Measurements from ENCODE around the gene MPPED2. TPM values are rescaled to one million over a fixed set of nuclear protein-coding genes. Genes with fewer than 3 reads are reported as not detected.
A peak's percentile ranks its signal among the peaks of the same experiment; 100 is the strongest.

MPPED2 gene
- total and polyA plus RNA-seq, 8 donors = 0.12 to 10.3 (median 2.5) TPM

DNA sequence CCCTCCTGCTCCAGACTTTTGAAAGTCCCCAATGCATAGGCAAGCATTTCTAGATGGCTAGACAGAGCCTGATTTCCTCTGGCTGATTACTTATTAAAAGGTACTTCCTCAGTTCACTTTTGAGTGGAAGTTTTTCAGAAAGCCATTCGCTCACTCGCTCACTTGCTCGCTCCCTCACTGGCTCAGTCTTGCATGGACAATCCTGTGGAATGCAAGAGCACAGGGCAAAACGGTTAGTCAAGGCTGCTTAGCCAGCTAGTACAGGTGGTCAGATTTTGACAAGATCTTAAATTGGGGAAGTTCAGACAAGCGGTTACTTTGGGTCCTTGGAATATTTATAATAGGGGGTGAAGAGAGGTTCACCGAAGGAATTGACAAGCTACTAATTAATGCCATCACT is 162.3 kb downstream of the MPPED2 start:
- WGBS, 5 donors = 82 to 88% (median 83%) methylated on average over 6 of the region's 6 CpGs
- no peak for DNase-seq

DNA sequence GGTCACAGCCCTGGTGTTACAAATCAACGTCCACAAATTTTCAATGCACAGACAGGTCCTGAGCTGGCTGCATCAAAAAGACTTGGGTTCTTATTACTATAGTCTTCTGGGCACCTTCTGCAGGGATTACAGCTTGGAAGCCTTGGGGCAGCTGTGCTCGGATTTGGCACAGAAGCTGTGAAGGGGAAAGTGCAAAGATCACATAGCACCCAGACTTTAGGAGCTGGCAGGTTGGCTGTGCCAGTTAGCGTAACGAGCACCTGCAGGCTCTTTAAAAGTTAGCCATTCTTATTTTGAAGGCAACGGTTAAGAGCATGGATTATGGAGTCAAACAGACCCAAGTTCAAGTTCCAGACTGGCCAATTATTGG is 162.9 kb downstream of the MPPED2 start:
- TF ChIP-seq POLR2A (IDR thresholded peaks at IDR 0.05) (no peak), POLR2AphosphoS5 (IDR thresholded peaks at IDR 0.05) (no peak), EP300 (IDR thresholded peaks at IDR 0.05) (no peak)
- TF ChIP-seq, protein P1, sequence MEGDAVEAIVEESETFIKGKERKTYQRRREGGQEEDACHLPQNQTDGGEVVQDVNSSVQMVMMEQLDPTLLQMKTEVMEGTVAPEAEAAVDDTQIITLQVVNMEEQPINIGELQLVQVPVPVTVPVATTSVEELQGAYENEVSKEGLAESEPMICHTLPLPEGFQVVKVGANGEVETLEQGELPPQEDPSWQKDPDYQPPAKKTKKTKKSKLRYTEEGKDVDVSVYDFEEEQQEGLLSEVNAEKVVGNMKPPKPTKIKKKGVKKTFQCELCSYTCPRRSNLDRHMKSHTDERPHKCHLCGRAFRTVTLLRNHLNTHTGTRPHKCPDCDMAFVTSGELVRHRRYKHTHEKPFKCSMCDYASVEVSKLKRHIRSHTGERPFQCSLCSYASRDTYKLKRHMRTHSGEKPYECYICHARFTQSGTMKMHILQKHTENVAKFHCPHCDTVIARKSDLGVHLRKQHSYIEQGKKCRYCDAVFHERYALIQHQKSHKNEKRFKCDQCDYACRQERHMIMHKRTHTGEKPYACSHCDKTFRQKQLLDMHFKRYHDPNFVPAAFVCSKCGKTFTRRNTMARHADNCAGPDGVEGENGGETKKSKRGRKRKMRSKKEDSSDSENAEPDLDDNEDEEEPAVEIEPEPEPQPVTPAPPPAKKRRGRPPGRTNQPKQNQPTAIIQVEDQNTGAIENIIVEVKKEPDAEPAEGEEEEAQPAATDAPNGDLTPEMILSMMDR (IDR thresholded peaks at IDR 0.05) = no peak
- H3K4me1 ChIP-seq = peaks cover 10 to 28% (median 13%) of the 10 kb centered on the region in 4 donors
- H3K9me3 ChIP-seq = no peaks in the 10 kb centered on the region
- H3K4me3 ChIP-seq = no peak overlapping the region
- H3K27ac ChIP-seq = peak overlapping the region in 2 of 5 donors; percentile 1 to 47
- intact Hi-C loops (cut with DNase I; ENCODE audit: low total_unique reads) = no loop called here
- no peak for DNase-seq
- H3K36me3 ChIP-seq = no peaks in the 10 kb centered on the region
- H3K27me3 ChIP-seq = no peaks in the 10 kb centered on the region
- WGBS, 5 donors = 30 to 41% (median 32%) methylated on average over 5 of the region's 5 CpGs

More for the DNA sequence above, 162.3 kb downstream of the MPPED2 start:
- H3K27ac ChIP-seq = no peak overlapping the region
- H3K27me3 ChIP-seq = no peaks in the 10 kb centered on the region
- H3K9me3 ChIP-seq = no peaks in the 10 kb centered on the region
- intact Hi-C loops (cut with DNase I; ENCODE audit: low total_unique reads) = no loop called here
- no peaks in the 10 kb centered on the region for H3K36me3 ChIP-seq
- H3K4me3 ChIP-seq = no peak overlapping the region
- no peak for TF ChIP-seq POLR2A (IDR thresholded peaks at IDR 0.05)
- no peak for TF ChIP-seq EP300 (IDR thresholded peaks at IDR 0.05)
- TF ChIP-seq POLR2AphosphoS5 (IDR thresholded peaks at IDR 0.05) = no peak
- TF ChIP-seq, protein P1 (IDR thresholded peaks at IDR 0.05) = no peak
- H3K4me1 ChIP-seq = peaks cover 10 to 28% (median 13%) of the 10 kb centered on the region in 4 donors

DNA sequence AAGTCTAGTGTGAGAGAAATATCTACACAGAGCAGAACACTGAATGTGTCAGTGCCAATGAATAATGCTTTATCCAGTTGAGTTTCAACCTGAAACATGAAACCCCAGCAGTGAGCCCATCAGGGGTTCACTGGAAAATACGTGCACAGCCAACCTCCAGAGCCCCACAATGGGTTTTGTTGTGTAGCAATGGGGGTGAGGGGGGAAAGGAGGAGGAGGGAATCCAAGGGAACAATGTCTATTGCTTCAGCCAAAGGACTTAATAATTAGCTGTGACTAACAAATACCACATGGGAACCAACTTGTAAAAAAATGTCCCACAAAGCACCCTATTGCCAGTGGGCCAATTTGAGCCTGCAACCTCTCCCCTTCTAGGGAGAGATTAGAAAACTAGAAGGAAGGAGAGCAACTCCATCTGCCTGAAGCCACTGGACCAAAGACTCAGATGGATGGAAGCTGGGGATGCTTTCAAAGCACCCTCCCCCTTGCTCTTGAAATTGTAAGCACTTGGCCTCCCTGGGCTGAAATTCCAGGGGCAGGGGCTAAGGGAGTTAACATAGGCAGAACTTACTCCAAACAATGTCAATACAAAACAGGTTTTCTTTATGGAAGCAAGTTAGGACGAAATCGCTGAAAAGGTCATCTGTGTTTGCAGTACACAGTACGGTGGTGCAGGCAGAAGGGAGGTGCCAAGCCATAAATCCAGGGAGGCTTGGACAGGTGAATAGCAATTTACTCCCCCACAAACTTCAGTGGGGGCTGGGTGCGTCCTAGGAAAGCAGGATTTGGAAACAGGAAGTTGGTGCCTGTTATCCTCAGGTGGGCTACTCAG is 163.5 kb downstream of the MPPED2 start:
- Histone ChIP-seq H3K27me3 (no peaks in the 10 kb centered on the region), H3K4me3 (no peak overlapping the region), H3K27ac (peak overlapping the region in 2 of 5 donors; percentile 1 to 47), H3K4me1 (peaks cover 10 to 28% (median 13%) of the 10 kb centered on the region in 4 donors), H3K36me3 (no peaks in the 10 kb centered on the region), H3K9me3 (no peaks in the 10 kb centered on the region)
- intact Hi-C loops (cut with DNase I; ENCODE audit: low total_unique reads) = no loop called here
- 16 to 33% (median 20%) methylated on average over 5 of the region's 5 CpGs for WGBS, 5 donors
- peak; percentile 31 to 68 for DNase-seq
- no peak for TF ChIP-seq POLR2AphosphoS5 (IDR thresholded peaks at IDR 0.05)
- TF ChIP-seq, protein P1 (IDR thresholded peaks at IDR 0.05) = no peak
- TF ChIP-seq EP300 (IDR thresholded peaks at IDR 0.05) = no peak
- no peak for TF ChIP-seq POLR2A (IDR thresholded peaks at IDR 0.05)

DNA sequence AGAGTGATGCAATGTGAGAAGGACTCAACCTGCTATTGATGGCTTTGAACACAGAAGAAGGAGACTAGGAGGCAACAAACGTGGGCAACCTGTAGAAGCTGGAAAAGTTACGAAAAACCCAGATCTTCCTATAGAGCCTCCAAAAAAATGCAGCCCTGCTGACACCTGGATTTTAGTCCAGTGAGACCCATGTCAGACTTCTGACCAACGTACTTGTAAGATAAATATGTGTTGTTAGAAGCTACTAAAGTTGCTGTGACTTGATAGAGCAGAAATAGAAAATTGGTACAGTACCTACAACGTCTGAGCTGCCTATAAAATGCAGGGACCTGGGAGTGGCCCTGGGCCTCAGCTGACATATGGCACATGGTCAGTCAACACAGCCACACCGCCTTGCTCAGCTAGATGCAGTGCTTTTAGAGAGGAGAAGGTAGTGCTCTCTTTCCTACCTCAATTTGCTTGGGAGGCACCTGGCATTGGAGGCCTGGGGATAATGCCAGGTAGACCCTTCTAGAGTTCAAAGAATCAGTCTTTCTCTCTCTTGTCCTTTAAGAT is 165.8 kb downstream of the MPPED2 start:
- no peaks in the 10 kb centered on the region for H3K36me3 ChIP-seq
- intact Hi-C loops (cut with DNase I; ENCODE audit: low total_unique reads) = no loop called here
- peaks cover 10 to 28% (median 13%) of the 10 kb centered on the region in 4 donors for H3K4me1 ChIP-seq
- TF ChIP-seq POLR2A (IDR thresholded peaks at IDR 0.05) = no peak
- TF ChIP-seq, protein P1 (IDR thresholded peaks at IDR 0.05) = no peak
- no peak for TF ChIP-seq POLR2AphosphoS5 (IDR thresholded peaks at IDR 0.05)
- no peak for TF ChIP-seq EP300 (IDR thresholded peaks at IDR 0.05)
- H3K27ac ChIP-seq = no peak overlapping the region
- DNase-seq = no peak
- no peaks in the 10 kb centered on the region for H3K9me3 ChIP-seq
- 63 to 81% (median 72%) methylated on average over 5 of the region's 5 CpGs for WGBS, 5 donors
- H3K27me3 ChIP-seq = no peaks in the 10 kb centered on the region
- no peak overlapping the region for H3K4me3 ChIP-seq

Data from stomach (tissue), 9 donors.